Activated CD8-positive, alpha-beta memory T cell treated with anti-CD3 and anti-CD28 coated beads for 4 hours (primary cell): ENCODE measurements around the gene TMEM174.

Experiments
- DNase-seq, 2 donors: peaks; one replicate each; pipeline ENCODE4 v3.0.0-alpha.2; 2020; ENCODE audit warnings: low read depth in 2 of 2

The TMEM174 gene

DNA sequence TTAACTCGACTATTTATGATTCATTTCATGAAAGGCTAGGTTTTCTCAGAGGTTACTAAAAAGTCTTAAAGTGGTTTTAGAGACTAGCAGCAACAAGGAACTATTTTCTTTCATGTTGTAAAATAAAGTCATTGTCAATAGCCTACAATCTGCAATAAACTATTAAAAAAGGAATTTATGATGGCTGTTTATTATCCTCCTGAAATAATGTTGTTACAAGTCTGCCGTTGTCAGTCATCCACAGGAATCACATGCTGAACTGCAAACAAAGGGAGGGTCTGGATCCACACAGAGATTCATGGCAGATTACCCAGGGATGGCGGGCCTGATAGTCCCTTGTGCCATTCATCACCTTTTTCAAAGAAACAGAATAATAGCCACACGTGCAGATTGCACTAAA is 49.2 kb downstream of the TMEM174 start:
- no peak for DNase-seq
